A673 (cell line): ENCODE data around the gene TP53I3. TPM values are rescaled to one million over a fixed set of nuclear protein-coding genes. Genes with fewer than 3 reads are reported as not detected.

Experiments used
- Bru-seq: library from RNA; stranded (reverse); fragments of 400-500 nt; gene quantifications from one replicate; lab custom pipeline; 2021; lab: Mats Ljungman, UMichigan
- BruChase-seq, 2 experiments: library from RNA; stranded (reverse); fragments of 400-500 nt; gene quantifications; one replicate each; lab custom pipeline; 2021; lab: Mats Ljungman, UMichigan
- BruUV-seq: library from RNA; stranded (reverse); fragments of 400-500 nt; replicated peaks from 2 replicates; lab custom pipeline; 2021; lab: Mats Ljungman, UMichigan
- CTCF ChIA-PET: fragments of 300-600 bp; sonication (Branson Sonifier 250); formaldehyde crosslinking; loops from one replicate; lab custom pipeline; 2022; ENCODE audit warnings: antibody characterized with exemption; lab: Charles Lee
- POLR2A ChIA-PET: fragments of 300-600 bp; sonication (Branson Sonifier 250); formaldehyde crosslinking; loops from one replicate; lab custom pipeline; 2022; ENCODE audit warnings: antibody characterized with exemption; ENCODE audit not compliant: low non-redundant PET; lab: Charles Lee
- DNase-seq: peaks from one replicate; pipeline ENCODE4 v3.0.0-alpha.2; 2015; ENCODE audit warnings: low spot score
- H3K27ac ChIP-seq: fragments of 200-600 bp; sonication (generic); 2 replicates; pipeline ENCODE4 v1.5.1; 2016; ENCODE audit warnings: mixed run types, low read depth, mild to moderate bottlenecking, mixed read lengths, antibody characterized with exemption, low read length; ENCODE audit not compliant: poor library complexity, severe bottlenecking
- H3K27me3 ChIP-seq: fragments of 200-600 bp; sonication (generic); replicated peaks from 2 replicates; pipeline ENCODE4 v1.6.1; 2017; ENCODE audit warnings: mixed run types, low read depth, mild to moderate bottlenecking, mixed read lengths, antibody characterized with exemption, low read length; ENCODE audit not compliant: insufficient read depth, poor library complexity
- H3K36me3 ChIP-seq: fragments of 200-600 bp; sonication (generic); 2 replicates; pipeline ENCODE4 v1.6.1; 2016; ENCODE audit warnings: mixed run types, mild to moderate bottlenecking, mixed read lengths, antibody characterized with exemption, low read length; ENCODE audit not compliant: insufficient read depth, poor library complexity, severe bottlenecking
- H3K4me1 ChIP-seq: fragments of 200-600 bp; sonication (generic); 2 replicates; pipeline ENCODE4 v1.6.1; 2017; ENCODE audit warnings: mixed run types, mild to moderate bottlenecking, mixed read lengths, antibody characterized with exemption, low read length; ENCODE audit not compliant: insufficient read depth, poor library complexity, severe bottlenecking
- H3K4me3 ChIP-seq: fragments of 200-600 bp; sonication (generic); 2 replicates; pipeline ENCODE4 v1.5.1; 2016; ENCODE audit warnings: low read depth, mixed run types, mild to moderate bottlenecking, mixed read lengths, low read length; ENCODE audit not compliant: poor library complexity, severe bottlenecking
- H3K9me3 ChIP-seq: fragments of 200-600 bp; sonication (generic); 2 replicates; pipeline ENCODE4 v1.6.1; 2016; ENCODE audit warnings: mixed run types, low read depth, mild to moderate bottlenecking, mixed read lengths, antibody characterized with exemption, low read length; ENCODE audit not compliant: poor library complexity, severe bottlenecking
- CTCF ChIP-seq: fragments of 300-800, 200-600 bp; sonication (generic); conservative IDR thresholded peaks from 2 replicates; pipeline ENCODE4 v1.5.1; 2017; ENCODE audit warnings: low read depth, mild to moderate bottlenecking, antibody characterized with exemption, low read length, moderate library complexity, mixed read lengths
- EZH2 ChIP-seq: fragments of 200-600 bp; sonication (generic); IDR thresholded peaks from 2 replicates; pipeline ENCODE4 v1.6.1; 2017; ENCODE audit warnings: borderline replicate concordance, low read depth, mild to moderate bottlenecking, mixed read lengths, antibody characterized with exemption, low read length; ENCODE audit not compliant: poor library complexity, severe bottlenecking
- intact Hi-C: fragments of 100-400 bp; cut with micrococcal nuclease; formaldehyde crosslinking; loops from one replicate; pipeline ENCODE4 v1.10.0; 2022; ENCODE audit not compliant: unreplicated experiment
- long read RNA-seq: library from polyadenylated mRNA; stranded (forward); transcript quantifications from one replicate; pipeline ENCODE4 v2.0.0, GENCODE V29; 2022
- total RNA-seq: library from RNA; stranded (reverse); gene quantifications from 2 replicates; pipeline ENCODE4 v1.2.3, GENCODE V29; 2021

The TP53I3 gene
- 2.8 and 3.0 TPM in 2 replicates for total RNA-seq
- percentile 40 among the genes with signal in this experiment for Bru-seq, nascent RNA
- percentile 34 among the genes with signal in this experiment for BruChase-seq, experiment 1, labeled RNA remaining after a 2-hour chase
- percentile 31 among the genes with signal in this experiment for BruChase-seq, experiment 2, labeled RNA remaining after a 6-hour chase
- long read RNA-seq, partial matches to known transcripts, result 0 of 10 reads
- long read RNA-seq, other reads (novel, unspliced or antisense), result 5 of 10 reads

DNA sequence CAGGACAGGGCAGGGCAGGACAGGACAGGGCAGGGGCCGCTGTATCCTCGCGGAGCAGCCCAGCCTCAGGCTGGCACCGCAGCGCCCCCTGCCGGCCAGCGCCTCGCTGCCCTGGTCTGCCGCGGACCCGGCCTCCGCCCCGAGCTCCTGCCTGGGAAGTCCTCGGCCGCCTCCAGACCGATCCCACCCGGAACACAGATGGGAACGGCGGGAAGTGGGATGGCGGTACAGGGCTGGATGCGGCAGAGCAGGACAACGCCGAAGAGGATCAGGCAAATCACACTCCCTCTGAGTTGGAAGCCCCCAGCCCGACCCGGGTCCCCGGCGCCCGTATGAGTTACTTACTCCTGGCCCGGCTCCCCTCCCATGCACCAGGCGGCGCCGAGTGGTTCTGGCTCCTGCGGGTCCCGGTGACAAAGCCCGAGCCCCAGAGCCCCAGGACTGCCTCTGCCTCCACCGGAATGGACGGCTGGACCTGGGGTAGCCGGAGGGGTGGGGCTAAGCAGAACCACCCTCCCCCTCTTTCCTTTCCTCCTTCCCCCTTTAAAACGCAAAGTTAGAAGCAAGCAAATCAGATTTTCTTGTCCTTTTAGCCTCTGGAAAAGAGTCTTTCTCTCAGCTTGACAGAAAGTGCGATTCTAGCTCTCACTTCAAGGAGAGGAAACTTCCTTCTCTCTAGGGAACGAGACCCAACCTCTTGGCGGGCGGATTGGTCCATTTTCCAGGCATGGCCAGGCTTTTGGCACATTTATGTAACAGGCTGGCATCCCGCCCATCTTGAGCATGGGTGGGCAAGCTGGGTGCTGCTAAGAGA lies at the start of gene TP53I3:
Gene TP53I3 (minus strand): TSS at position 449 of the 814 bp plus-strand sequence. CDS start 508 bp downstream, outside the sequence.
- POLR2A ChIA-PET, result no interaction called here

GRCh38 chr2:24132543-24132942 lies 47.9 kb upstream of the TP53I3 start:
- Histone ChIP-seq H3K4me3 (no peak overlapping the region), H3K9me3 (no peaks in the 10 kb centered on the region), H3K4me1 (no peaks in the 10 kb centered on the region), H3K36me3 (no peaks in the 10 kb centered on the region), H3K27me3 (no peaks in the 10 kb centered on the region), H3K27ac (no peak overlapping the region)
- CTCF ChIA-PET, result no interaction called here
- POLR2A ChIA-PET, result no interaction called here
- TF ChIP-seq EZH2, result no peak
- no peak for TF ChIP-seq CTCF
- intact Hi-C loops, result no loop called here
- no TSS peak for BruUV-seq
- DNase-seq, result no peak

More for the DNA sequence above, at the start of gene TP53I3:
- no TSS peak for BruUV-seq
- Histone ChIP-seq H3K4me3 (peak within 1 kb of the TSS; percentile 63), H3K4me1 (peaks cover 4% of the 10 kb centered on the region), H3K9me3 (no peaks in the 10 kb centered on the region), H3K36me3 (no peaks in the 10 kb centered on the region), H3K27ac (peak within 1 kb of the TSS; percentile 53), H3K27me3 (no peaks in the 10 kb centered on the region)
- DNase-seq, result peak; percentile 83
- TF ChIP-seq EZH2, result no peak
- peak; percentile 88 for TF ChIP-seq CTCF
- intact Hi-C loops, result loop anchor here (5.0 kb wide), 2 partner anchors 157 to 298 kb away; partner anchors contain the start of gene ATAD2B
- CTCF ChIA-PET, result interaction anchor here (0.6 to 2.0 kb wide), 7 partner anchors 8 to 260 kb away, joined by 3 to 16 read pairs (median 4); partner anchors contain the start of genes ATAD2B, SF3B6 and WDCP

DNA sequence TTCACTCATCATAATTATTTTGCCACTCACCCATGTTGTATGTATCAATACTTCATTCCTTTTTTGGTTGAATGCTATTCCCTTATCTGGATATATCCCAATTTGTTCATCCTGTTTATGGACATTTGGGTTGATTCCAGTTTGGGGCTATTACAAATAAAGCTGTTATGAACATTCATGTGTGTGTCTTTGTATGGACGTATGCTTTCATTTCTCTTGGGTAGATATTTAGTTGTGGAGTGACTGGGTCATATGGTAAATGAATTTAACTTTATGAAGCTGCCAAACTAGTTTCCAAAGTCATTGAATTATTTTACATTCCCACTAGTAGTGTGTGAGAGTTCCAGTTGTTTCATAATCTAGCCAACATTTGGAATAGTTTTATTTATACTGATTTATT lies 41.3 kb upstream of the TP53I3 start:
- ChIA-PET POLR2A (no interaction called here), CTCF (interaction anchor here (0.6 kb wide), 1 partner anchor 741 kb away, joined by 7 read pairs; the partner anchor contains the start of gene KLHL29)
- no peak overlapping the region for H3K4me3 ChIP-seq
- H3K36me3 ChIP-seq, result no peaks in the 10 kb centered on the region
- intact Hi-C loops, result no loop called here
- no peaks in the 10 kb centered on the region for H3K9me3 ChIP-seq
- H3K27me3 ChIP-seq, result no peaks in the 10 kb centered on the region
- no peak overlapping the region for H3K27ac ChIP-seq
- BruUV-seq, result no TSS peak
- H3K4me1 ChIP-seq, result peaks cover 11% of the 10 kb centered on the region
- DNase-seq, result no peak
- TF ChIP-seq EZH2 (no peak), CTCF (no peak)
